ENCODE data around the gene AMBRA1.

- TF ChIP-seq CTCF (IDR thresholded peaks at IDR 0.05) = no peak
- peak in 1 of 4 donors; percentile 14 for TF ChIP-seq POLR2A (IDR thresholded peaks at IDR 0.05)
Observed at GRCh38 chr11:46347637-46348311, 246.0 kb downstream of the AMBRA1 start.
